GM23248 (cell line): ENCODE results near the gene PTPN1.

Experiments used
- EZH2 ChIP-seq: fragments of 200-600 bp; sonication (generic); IDR thresholded peaks from 2 replicates; pipeline ENCODE4 v1.6.1; 2018; ENCODE audit warnings: antibody characterized with exemption, mild to moderate bottlenecking; ENCODE audit not compliant: insufficient read depth, poor library complexity, severe bottlenecking
- EZH2phosphoT487 ChIP-seq: fragments of 200-600 bp; sonication (generic); IDR thresholded peaks from 2 replicates; pipeline ENCODE4 v1.6.1; 2018; ENCODE audit warnings: antibody characterized with exemption, moderate library complexity, mild to moderate bottlenecking, low read depth; ENCODE audit not compliant: insufficient read depth

GRCh38 chr20:50595988-50596693 lies 86.0 kb downstream of the PTPN1 start:
- TF ChIP-seq EZH2phosphoT487 (no peak), EZH2 (no peak)
